SK-N-SH (cell line): ENCODE measurements around the gene JMJD4. TPM values are rescaled to one million over a fixed set of nuclear protein-coding genes. Genes with fewer than 3 reads are reported as not detected.

Experiments used
- CTCF ChIA-PET: fragments of 300-600, 350-600 bp; formaldehyde crosslinking; extraction: SDS; loops from one replicate; lab custom pipeline; 2021; lab: Yijun Ruan, JAX
- POLR2A ChIA-PET: fragments of 350-600 bp; sonication (Branson Sonifier 250); formaldehyde crosslinking; extraction: SDS; loops from one replicate; lab custom pipeline; 2020; ENCODE audit warnings: antibody characterized with exemption, inconsistent platforms; lab: Yijun Ruan, JAX
- DNase-seq: peaks from one replicate; pipeline ENCODE4 v3.0.0; 2012
- H2AFZ ChIP-seq: fragments of 200-600 bp; sonication (generic); 2 replicates; pipeline ENCODE4 v1.8.1; 2016; ENCODE audit warnings: antibody characterized with exemption, mild to moderate bottlenecking, low read depth
- H3F3A ChIP-seq: fragments of 200-600 bp; sonication (generic); replicated peaks from 2 replicates; pipeline ENCODE3; 2016; ENCODE audit warnings: antibody characterized with exemption, mild to moderate bottlenecking; ENCODE audit not compliant: insufficient read depth
- H3K27ac ChIP-seq, 2 experiments: fragments of 200-500 bp in 1 of 2; fragments of 200-600 bp in 1 of 2; sonication (Bioruptor generic) in 1 of 2; sonication (generic), shearing (Covaris generic) in 1 of 2; 2 replicates each; pipeline versions ENCODE4 v1.5.1 to v1.6.1; 2014 to 2016; ENCODE audit warnings: low read depth in 2 of 2, inconsistent platforms in 1 of 2, low read length in 1 of 2, mild to moderate bottlenecking in 1 of 2, mixed read lengths in 1 of 2
- H3K27me3 ChIP-seq: fragments of 200-600 bp; sonication (generic), shearing (Covaris generic); 2 replicates; pipeline ENCODE4 v1.6.1; 2016; ENCODE audit warnings: mixed run types; ENCODE audit not compliant: insufficient read depth
- H3K36me3 ChIP-seq, 2 experiments: fragments of 200-500 bp in 1 of 2; fragments of 200-600 bp in 1 of 2; sonication (Bioruptor generic) in 1 of 2; sonication (generic) in 1 of 2; replicated peaks in 1 of 2; 2 replicates each; pipeline versions ENCODE3 to v1.5.1; 2014 to 2016; ENCODE audit warnings: low read length in 1 of 2, mild to moderate bottlenecking in 1 of 2; ENCODE audit not compliant: insufficient read depth in 2 of 2, control insufficient read depth in 1 of 2
- H3K4me1 ChIP-seq, 2 experiments: fragments of 200-500 bp in 1 of 2; fragments of 200-600 bp in 1 of 2; sonication (Bioruptor generic) in 1 of 2; sonication (generic), shearing (Covaris generic) in 1 of 2; 2 replicates each; pipeline versions ENCODE4 v1.5.1 to v1.6.1; 2014 to 2016; ENCODE audit warnings: low read depth in 1 of 2, low read length in 1 of 2, mixed run types in 1 of 2; ENCODE audit not compliant: insufficient read depth in 2 of 2, control insufficient read depth in 1 of 2
- H3K4me2 ChIP-seq: fragments of 200-600 bp; sonication (generic), shearing (Covaris generic); 2 replicates; pipeline ENCODE4 v1.6.1; 2017; ENCODE audit warnings: mixed run types
- H3K4me3 ChIP-seq, 2 experiments: fragments of 200-500 bp in 1 of 2; fragments of 200-600 bp in 1 of 2; sonication (Bioruptor generic) in 1 of 2; sonication (generic), shearing (Covaris generic) in 1 of 2; 2 replicates each; pipeline versions ENCODE4 v1.5.1 to v1.8.1; 2014 to 2016; ENCODE audit warnings: low read depth in 2 of 2, inconsistent platforms in 1 of 2, low read length in 1 of 2, mild to moderate bottlenecking in 1 of 2, mixed read lengths in 1 of 2, moderate library complexity in 1 of 2
- H3K79me2 ChIP-seq: fragments of 200-600 bp; sonication (generic); 2 replicates; pipeline ENCODE4 v1.8.1; 2017; ENCODE audit warnings: mild to moderate bottlenecking; ENCODE audit not compliant: insufficient read depth
- H3K9ac ChIP-seq: fragments of 200-600 bp; sonication (generic); 2 replicates; pipeline ENCODE4 v1.6.1; 2017; ENCODE audit warnings: mixed run types
- H3K9me2 ChIP-seq: fragments of 200-600 bp; sonication (generic); 2 replicates; pipeline ENCODE4 v1.6.1; 2017; ENCODE audit warnings: mixed run types
- H3K9me3 ChIP-seq: fragments of 200-600 bp; sonication (generic); 2 replicates; pipeline ENCODE4 v1.6.1; 2017; ENCODE audit warnings: mixed run types, mild to moderate bottlenecking, moderate library complexity
- H4K20me1 ChIP-seq: fragments of 200-600 bp; sonication (generic); 2 replicates; pipeline ENCODE4 v1.6.1; 2017; ENCODE audit warnings: mild to moderate bottlenecking, mixed run types; ENCODE audit not compliant: insufficient read depth
- CHD2 ChIP-seq: fragments of 150-350 bp; IDR thresholded peaks from 2 replicates; pipeline ENCODE4 v1.6.1; 2018; ENCODE audit warnings: low read length; ENCODE audit not compliant: partially characterized antibody
- ELF1 ChIP-seq: IDR thresholded peaks from 2 replicates; pipeline ENCODE4 v1.4.0; 2012
- EP300 ChIP-seq, 2 experiments: IDR thresholded peaks; 2 replicates each; pipeline versions ENCODE4 v1.4.0 to v1.6.1; 2012; ENCODE audit warnings: borderline replicate concordance in 1 of 2, low read depth in 1 of 2, low read length in 1 of 2
- FOSL2 ChIP-seq: IDR thresholded peaks from 2 replicates; pipeline ENCODE4 v1.4.0; 2012; ENCODE audit warnings: low read depth, mild to moderate bottlenecking, moderate library complexity, borderline replicate concordance
- FOXM1 ChIP-seq: IDR thresholded peaks from 2 replicates; pipeline ENCODE4 v1.4.0; 2012; ENCODE audit warnings: low read depth, mild to moderate bottlenecking
- GABPA ChIP-seq: IDR thresholded peaks from 2 replicates; pipeline ENCODE4 v1.4.0; 2012; ENCODE audit warnings: low read depth, mild to moderate bottlenecking
- GATA2 ChIP-seq: sonication (generic); formaldehyde crosslinking; IDR thresholded peaks from 2 replicates; pipeline ENCODE4 v1.5.0; 2020; ENCODE audit warnings: mild to moderate bottlenecking, missing genetic modification reagents
- JUND ChIP-seq: IDR thresholded peaks from 2 replicates; pipeline ENCODE4 v1.4.0; 2012
- MAX ChIP-seq: IDR thresholded peaks from 2 replicates; pipeline ENCODE4 v1.4.0; 2012; ENCODE audit warnings: low read depth
- NRF1 ChIP-seq: IDR thresholded peaks from 2 replicates; pipeline ENCODE4 v1.6.1; 2012; ENCODE audit warnings: low read depth, mild to moderate bottlenecking, low read length
- POLR2AphosphoS5 ChIP-seq: IDR thresholded peaks from 2 replicates; pipeline ENCODE4 v1.6.1; 2012; ENCODE audit warnings: low read depth, low read length
- RAD21 ChIP-seq: IDR thresholded peaks from 2 replicates; pipeline ENCODE4 v1.6.1; 2012; ENCODE audit warnings: mild to moderate bottlenecking, low read length
- RCOR1 ChIP-seq: fragments of 150-350 bp; IDR thresholded peaks from 2 replicates; pipeline ENCODE4 v1.6.1; 2017; ENCODE audit warnings: antibody characterized with exemption, low read length
- SMC3 ChIP-seq: IDR thresholded peaks from 2 replicates; pipeline ENCODE4 v1.6.1; 2012; ENCODE audit warnings: low read depth, low read length, improper control_type of control experiment
- TAF1 ChIP-seq: IDR thresholded peaks from 2 replicates; pipeline ENCODE4 v1.6.1; 2012; ENCODE audit warnings: low read depth, mild to moderate bottlenecking, low read length, moderate library complexity, borderline replicate concordance
- TCF12 ChIP-seq: IDR thresholded peaks from 2 replicates; pipeline ENCODE4 v1.4.0; 2012
- TEAD4 ChIP-seq: IDR thresholded peaks from 2 replicates; pipeline ENCODE4 v1.4.0; 2012; ENCODE audit warnings: mild to moderate bottlenecking, borderline replicate concordance; ENCODE audit not compliant: insufficient read depth
- USF2 ChIP-seq: fragments of 150-350 bp; IDR thresholded peaks from 2 replicates; pipeline ENCODE4 v1.6.1; 2017; ENCODE audit warnings: antibody characterized with exemption, low read length, low read depth, borderline replicate concordance
- YY1 ChIP-seq: IDR thresholded peaks from 2 replicates; pipeline ENCODE4 v1.4.0; 2012; ENCODE audit warnings: low read depth, mild to moderate bottlenecking
- WGBS: methylation state at CpG from one replicate; pipeline ENCODE4 v1.1.6; 2017; ENCODE audit warnings: low lambda C conversion rate; 5-methylcytosine and 5-hydroxymethylcytosine counted together
- polyA plus RNA-seq, 3 experiments: library from polyadenylated mRNA; depleted of rRNA; stranded (reverse); fragments of >200 nt; gene quantifications; 2 replicates each; pipeline ENCODE4 v1.2.3, GENCODE V29; 2012
- TF ChIP-seq, protein P1 (sequence below): IDR thresholded peaks from 2 replicates; pipeline ENCODE4 v1.4.0; 2012; ENCODE audit warnings: low read depth, borderline replicate concordance
- TF ChIP-seq, protein P2 (sequence below): fragments of 200-600 bp; sonication (generic); IDR thresholded peaks from 2 replicates; pipeline ENCODE4 v1.6.1; 2017; ENCODE audit warnings: antibody characterized with exemption, mild to moderate bottlenecking, moderate library complexity

JMJD4 gene
- polyA plus RNA-seq, 1 of the 3 experiments (the other 2 are of a cell fraction), result 15.0 TPM

DNA sequence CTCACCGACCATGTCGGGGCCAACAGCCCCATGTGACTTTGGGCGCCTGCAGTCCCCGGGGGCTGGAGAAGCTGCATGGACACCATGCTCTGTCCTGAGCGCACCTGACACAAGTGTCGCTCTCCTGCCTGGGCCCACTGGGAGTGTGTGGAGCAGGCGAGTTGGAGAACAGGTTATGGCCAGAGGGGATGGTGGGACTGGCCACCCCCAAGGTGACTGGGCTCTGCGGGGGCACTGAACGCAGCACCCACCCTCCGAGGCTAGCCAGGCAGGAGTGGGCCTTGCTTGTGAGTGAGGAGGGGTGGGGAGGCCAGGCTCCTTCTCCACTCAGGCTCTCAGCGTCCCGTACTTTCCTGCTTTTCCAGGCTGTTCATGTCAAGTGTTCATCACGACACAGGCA, 35.7 kb upstream of the JMJD4 start:
- TF ChIP-seq USF2 (no peak), ELF1 (no peak), EP300 (IDR thresholded peaks at IDR 0.05; ENCODE audit: borderline replicate concordance in 1 of 2, low read depth in 1 of 2, low read length in 1 of 2) (no peak), FOXM1 (no peak)
- Histone ChIP-seq H3K4me2 (no peak overlapping the region), H4K20me1 (no peaks in the 10 kb centered on the region), H3K4me3 (no peak overlapping the region), H3K27me3 (no peaks in the 10 kb centered on the region), H3K79me2 (no peaks in the 10 kb centered on the region), H3K9ac (no peak overlapping the region), H3K36me3 (peaks cover 4 to 53% of the 10 kb centered on the region in 2 experiments), H3K4me1 (peaks cover 0 to 6% of the 10 kb centered on the region in 2 experiments; a peak in 3 of 4 replicates), H3K27ac (no peak overlapping the region), H3K9me2 (no peaks in the 10 kb centered on the region), H2AFZ (no peak overlapping the region), H3K9me3 (no peaks in the 10 kb centered on the region), H3F3A (peaks cover 2% of the 10 kb centered on the region)
- CTCF ChIA-PET, result no interaction called here
- no peak for DNase-seq
- POLR2A ChIA-PET, result no interaction called here
- WGBS, result 96% methylated on average over 9 of the region's 13 CpGs

DNA sequence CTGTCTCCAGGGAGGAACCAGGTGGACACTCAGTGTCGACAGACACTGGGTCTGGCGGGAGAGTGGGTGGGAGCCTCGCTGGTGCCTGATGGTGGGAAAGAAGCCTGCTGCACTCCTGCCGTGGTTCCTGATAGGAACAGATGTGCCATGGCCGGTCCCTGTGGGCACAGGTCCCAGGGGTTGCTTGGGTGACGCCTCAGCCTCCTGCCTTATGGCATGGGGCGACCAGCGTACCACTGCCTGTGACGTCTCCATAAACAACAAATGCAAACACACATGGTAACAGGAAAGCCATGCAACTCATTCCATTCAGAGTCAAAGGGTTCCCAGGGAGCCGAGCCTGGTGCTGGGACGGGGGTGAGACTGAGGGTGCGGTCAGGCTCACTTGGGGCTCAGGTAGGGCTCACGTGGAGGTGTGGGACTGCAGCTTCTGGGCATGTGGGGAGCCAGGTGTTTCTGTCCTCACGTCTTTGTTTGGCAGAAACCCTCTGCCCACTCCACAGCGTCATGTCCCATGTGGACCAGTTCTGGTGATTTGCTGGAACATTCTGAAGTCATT, 34.9 kb upstream of the JMJD4 start:
- H2AFZ ChIP-seq, result no peak overlapping the region
- H3K9ac ChIP-seq, result no peak overlapping the region
- WGBS, result 97% methylated on average over 13 of the region's 15 CpGs
- no peaks in the 10 kb centered on the region for H3K9me3 ChIP-seq
- H3K36me3 ChIP-seq, result peaks cover 4 to 46% of the 10 kb centered on the region in 2 experiments
- no peak overlapping the region for H3K4me3 ChIP-seq
- no peak overlapping the region for H3K27ac ChIP-seq
- H3K4me1 ChIP-seq, result no peaks in the 10 kb centered on the region; a peak in 1 of 4 replicates
- H3K27me3 ChIP-seq, result no peaks in the 10 kb centered on the region
- no peaks in the 10 kb centered on the region for H3K79me2 ChIP-seq
- POLR2A ChIA-PET, result no interaction called here
- TF ChIP-seq TCF12 (no peak), JUND (no peak), TAF1 (no peak), RCOR1 (no peak), FOXM1 (no peak), SMC3 (no peak), MAX (no peak), NRF1 (no peak), FOSL2 (no peak), YY1 (no peak), GABPA (no peak), ELF1 (no peak), TEAD4 (no peak), RAD21 (no peak), GATA2 (CRISPR knock-in tag) (no peak), CHD2 (no peak), POLR2AphosphoS5 (no peak), USF2 (no peak)
- TF ChIP-seq, protein P1, sequence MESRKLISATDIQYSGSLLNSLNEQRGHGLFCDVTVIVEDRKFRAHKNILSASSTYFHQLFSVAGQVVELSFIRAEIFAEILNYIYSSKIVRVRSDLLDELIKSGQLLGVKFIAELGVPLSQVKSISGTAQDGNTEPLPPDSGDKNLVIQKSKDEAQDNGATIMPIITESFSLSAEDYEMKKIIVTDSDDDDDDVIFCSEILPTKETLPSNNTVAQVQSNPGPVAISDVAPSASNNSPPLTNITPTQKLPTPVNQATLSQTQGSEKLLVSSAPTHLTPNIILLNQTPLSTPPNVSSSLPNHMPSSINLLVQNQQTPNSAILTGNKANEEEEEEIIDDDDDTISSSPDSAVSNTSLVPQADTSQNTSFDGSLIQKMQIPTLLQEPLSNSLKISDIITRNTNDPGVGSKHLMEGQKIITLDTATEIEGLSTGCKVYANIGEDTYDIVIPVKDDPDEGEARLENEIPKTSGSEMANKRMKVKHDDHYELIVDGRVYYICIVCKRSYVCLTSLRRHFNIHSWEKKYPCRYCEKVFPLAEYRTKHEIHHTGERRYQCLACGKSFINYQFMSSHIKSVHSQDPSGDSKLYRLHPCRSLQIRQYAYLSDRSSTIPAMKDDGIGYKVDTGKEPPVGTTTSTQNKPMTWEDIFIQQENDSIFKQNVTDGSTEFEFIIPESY, result no peak
- TF ChIP-seq, protein P2, sequence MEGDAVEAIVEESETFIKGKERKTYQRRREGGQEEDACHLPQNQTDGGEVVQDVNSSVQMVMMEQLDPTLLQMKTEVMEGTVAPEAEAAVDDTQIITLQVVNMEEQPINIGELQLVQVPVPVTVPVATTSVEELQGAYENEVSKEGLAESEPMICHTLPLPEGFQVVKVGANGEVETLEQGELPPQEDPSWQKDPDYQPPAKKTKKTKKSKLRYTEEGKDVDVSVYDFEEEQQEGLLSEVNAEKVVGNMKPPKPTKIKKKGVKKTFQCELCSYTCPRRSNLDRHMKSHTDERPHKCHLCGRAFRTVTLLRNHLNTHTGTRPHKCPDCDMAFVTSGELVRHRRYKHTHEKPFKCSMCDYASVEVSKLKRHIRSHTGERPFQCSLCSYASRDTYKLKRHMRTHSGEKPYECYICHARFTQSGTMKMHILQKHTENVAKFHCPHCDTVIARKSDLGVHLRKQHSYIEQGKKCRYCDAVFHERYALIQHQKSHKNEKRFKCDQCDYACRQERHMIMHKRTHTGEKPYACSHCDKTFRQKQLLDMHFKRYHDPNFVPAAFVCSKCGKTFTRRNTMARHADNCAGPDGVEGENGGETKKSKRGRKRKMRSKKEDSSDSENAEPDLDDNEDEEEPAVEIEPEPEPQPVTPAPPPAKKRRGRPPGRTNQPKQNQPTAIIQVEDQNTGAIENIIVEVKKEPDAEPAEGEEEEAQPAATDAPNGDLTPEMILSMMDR, result no peak
- no peak for DNase-seq
- H3F3A ChIP-seq, result no peaks in the 10 kb centered on the region
- H3K4me2 ChIP-seq, result no peak overlapping the region
- H3K9me2 ChIP-seq, result no peaks in the 10 kb centered on the region
- no peaks in the 10 kb centered on the region for H4K20me1 ChIP-seq
- CTCF ChIA-PET, result no interaction called here
